GM12878 (cell line): ENCODE results near the gene RPSA. TPM values are rescaled to one million over a fixed set of nuclear protein-coding genes. Genes with fewer than 3 reads are reported as not detected.

Experiments used
- ATAC-seq: fragments of 200-7000 bp; cut with Tn5 transposase; 3 replicates; pipeline ENCODE4 v1.9.1; 2020; ENCODE audit warnings: mild to moderate bottlenecking, moderate library complexity
- BruUV-seq: library from RNA; stranded (reverse); fragments of 400-500 nt; replicated peaks from 2 replicates; lab custom pipeline; 2021; lab: Mats Ljungman, UMichigan
- CTCF ChIA-PET: fragments of 300-600 bp; sonication (Branson Sonifier 250); formaldehyde crosslinking; extraction: SDS; loops from one replicate; lab custom pipeline; 2021; ENCODE audit warnings: inconsistent platforms; lab: Yijun Ruan, JAX
- POLR2A ChIA-PET: fragments of 350-600 bp; formaldehyde crosslinking; extraction: SDS; loops from one replicate; lab custom pipeline; 2021; ENCODE audit warnings: inconsistent platforms; lab: Charles Lee
- RAD21 ChIA-PET: fragments of 300-600 bp; sonication (Branson Sonifier 250); formaldehyde crosslinking; loops from one replicate; lab custom pipeline; 2023; ENCODE audit warnings: antibody characterized with exemption; ENCODE audit not compliant: unreplicated experiment; lab: Charles Lee
- SMC1A ChIA-PET: fragments of 300-600 bp; sonication (Branson Sonifier 250); formaldehyde crosslinking; loops from one replicate; lab custom pipeline; 2023; ENCODE audit not compliant: unreplicated experiment, uncharacterized antibody; lab: Charles Lee
- DNase-seq: peaks from one replicate; pipeline ENCODE4 v3.0.0-alpha.2; 2011; ENCODE audit warnings: low read depth, low spot score
- FAIRE-seq: peaks from 3 replicates; lab custom pipeline; 2011; peaks lifted over from hg19 to GRCh38; lab: Jason Lieb, UNC
- H2AFZ ChIP-seq: 2 replicates; pipeline ENCODE4 v1.6.0; 2011; ENCODE audit warnings: low read depth, low read length, control low read depth; ENCODE audit not compliant: control insufficient read depth
- H3K27ac ChIP-seq: 2 replicates; pipeline ENCODE4 v1.5.1; 2011; ENCODE audit warnings: control low read depth; ENCODE audit not compliant: control insufficient read depth, insufficient read depth
- H3K27me3 ChIP-seq, 2 experiments: replicated peaks in 1 of 2; 2 replicates each; pipeline versions ENCODE4 v1.6.0 to v1.6.1; 2011; ENCODE audit warnings: low read length in 1 of 2; ENCODE audit not compliant: control insufficient read depth in 2 of 2, insufficient read depth in 2 of 2
- H3K36me3 ChIP-seq, 2 experiments: 2 replicates each; pipeline ENCODE4 v1.5.1; 2011; ENCODE audit warnings: low read length in 1 of 2; ENCODE audit not compliant: control insufficient read depth in 2 of 2, insufficient read depth in 2 of 2
- H3K4me1 ChIP-seq: 2 replicates; pipeline ENCODE4 v1.6.1; 2011; ENCODE audit warnings: mild to moderate bottlenecking, low read length, moderate library complexity, mixed read lengths; ENCODE audit not compliant: control insufficient read depth, insufficient read depth
- H3K4me2 ChIP-seq: 2 replicates; pipeline ENCODE4 v1.6.0; 2011; ENCODE audit warnings: control low read depth; ENCODE audit not compliant: control insufficient read depth, insufficient read depth
- H3K4me3 ChIP-seq: fragments of 200-600 bp; sonication (generic); 2 replicates; pipeline ENCODE4 v1.5.1; 2016
- H3K79me2 ChIP-seq: 2 replicates; pipeline ENCODE4 v1.6.0; 2011; ENCODE audit warnings: low read length; ENCODE audit not compliant: control insufficient read depth, insufficient read depth
- H3K9ac ChIP-seq: 2 replicates; pipeline ENCODE4 v1.8.0; 2011; ENCODE audit warnings: low read length, control low read depth, mixed read lengths; ENCODE audit not compliant: control insufficient read depth, insufficient read depth
- H3K9me3 ChIP-seq: replicated peaks from 3 replicates; pipeline ENCODE4 v1.5.1; 2011; ENCODE audit warnings: mild to moderate bottlenecking, low read length; ENCODE audit not compliant: control insufficient read depth, insufficient read depth
- H4K20me1 ChIP-seq: 2 replicates; pipeline ENCODE4 v1.6.0; 2011; ENCODE audit not compliant: control insufficient read depth, insufficient read depth
- ATF7 ChIP-seq: fragments of 450-650 bp; IDR thresholded peaks from 2 replicates; pipeline ENCODE4 v1.6.1; 2016; ENCODE audit warnings: low read depth, mild to moderate bottlenecking
- CHD1 ChIP-seq: IDR thresholded peaks from 2 replicates; pipeline ENCODE4 v1.6.1; 2012; ENCODE audit warnings: low read depth, low read length, improper control_type of control experiment
- CREB1 ChIP-seq: IDR thresholded peaks from 2 replicates; pipeline ENCODE4 v1.6.1; 2012; ENCODE audit warnings: low read depth, mild to moderate bottlenecking, inconsistent platforms
- ESRRA ChIP-seq: IDR thresholded peaks from 2 replicates; pipeline ENCODE4 v1.6.1; 2012; ENCODE audit warnings: mild to moderate bottlenecking, low read length, improper control_type of control experiment
- FOXK2 ChIP-seq: fragments of 450-650 bp; IDR thresholded peaks from 2 replicates; pipeline ENCODE4 v1.6.1; 2017; ENCODE audit warnings: mild to moderate bottlenecking, moderate library complexity
- FOXM1 ChIP-seq: IDR thresholded peaks from 2 replicates; pipeline ENCODE4 v1.6.1; 2012; ENCODE audit warnings: low read depth, mild to moderate bottlenecking, inconsistent platforms, low read length, moderate library complexity
- IKZF2 ChIP-seq, 2 experiments: fragments of 450-650 bp; IDR thresholded peaks; 2 replicates each; pipeline ENCODE4 v1.6.1; 2017; ENCODE audit warnings: mild to moderate bottlenecking in 2 of 2, moderate library complexity in 2 of 2
- IRF5 ChIP-seq: fragments of 450-650 bp; IDR thresholded peaks from 2 replicates; pipeline ENCODE4 v1.6.1; 2017; ENCODE audit warnings: borderline replicate concordance
- MAX ChIP-seq: IDR thresholded peaks from 2 replicates; pipeline ENCODE4 v1.6.1; 2012; ENCODE audit warnings: low read depth, low read length, improper control_type of control experiment
- MEF2A ChIP-seq: IDR thresholded peaks from 2 replicates; pipeline ENCODE4 v1.6.1; 2011; ENCODE audit warnings: low read depth, mild to moderate bottlenecking, low read length, moderate library complexity; ENCODE audit not compliant: insufficient read depth
- MLLT1 ChIP-seq: fragments of 450-650 bp; IDR thresholded peaks from 2 replicates; pipeline ENCODE4 v1.6.1; 2016; ENCODE audit warnings: mild to moderate bottlenecking
- NFXL1 ChIP-seq: fragments of 450-650 bp; IDR thresholded peaks from 2 replicates; pipeline ENCODE4 v1.6.1; 2017; ENCODE audit warnings: antibody characterized with exemption, mild to moderate bottlenecking, borderline replicate concordance
- PML ChIP-seq: IDR thresholded peaks from 2 replicates; pipeline ENCODE4 v1.6.1; 2012; ENCODE audit warnings: low read length, inconsistent platforms
- POLR2A ChIP-seq: IDR thresholded peaks from 2 replicates; pipeline ENCODE4 v1.6.1; 2011; ENCODE audit warnings: low read depth, mild to moderate bottlenecking, low read length
- TCF3 ChIP-seq: IDR thresholded peaks from 2 replicates; pipeline ENCODE4 v1.6.1; 2012; ENCODE audit warnings: low read depth, mild to moderate bottlenecking, low read length, borderline replicate concordance; ENCODE audit not compliant: insufficient read depth
- ZNF622 ChIP-seq: fragments of 450-650 bp; IDR thresholded peaks from 2 replicates; pipeline ENCODE4 v1.6.1; 2017; ENCODE audit warnings: mild to moderate bottlenecking, inconsistent platforms
- ZNF687 ChIP-seq: fragments of 450-650 bp; IDR thresholded peaks from 2 replicates; pipeline ENCODE4 v1.6.1; 2017; ENCODE audit warnings: mild to moderate bottlenecking, moderate library complexity
- WGBS: methylation state at CpG from one replicate; pipeline ENCODE4 v1.1.6; 2016; ENCODE audit warnings: low lambda C conversion rate; ENCODE audit not compliant: insufficient replicate concordance, insufficient coverage; ENCODE audit errors: missing lambda C conversion rate; 5-methylcytosine and 5-hydroxymethylcytosine counted together
- in situ Hi-C: fragments of 300-500 bp; cut with MboI; formaldehyde crosslinking; loops from 9 replicates; pipeline ENCODE4 v1.14.3; 2018; ENCODE audit warnings: mixed read lengths
- intact Hi-C: fragments of 100-400 bp; cut with micrococcal nuclease; formaldehyde crosslinking; loops from one replicate; pipeline ENCODE4 v1.14.2; 2022; ENCODE audit not compliant: unreplicated experiment
- polyA plus RNA-seq, 11 experiments: library from polyadenylated mRNA; depleted of rRNA in 4 of 11; unstranded in 6 of 11; stranded (reverse) in 5 of 11; fragments of >200 nt; fragmentation: Nextera tagmentation in 4 of 11; fragmentation: Illumina TruSeq in 1 of 11; extraction: Ambion mirVana in 4 of 11; extraction: Trizol in 1 of 11; gene quantifications; 1 replicate in 1 of 11; 2 replicates in 10 of 11; pipeline versions ENCODE4 v1.2.1 to v1.2.3, GENCODE V29; 2011 to 2016; ENCODE audit warnings: inconsistent platforms in 2 of 11, missing spikeins in 2 of 11, low read depth in 1 of 11
- total RNA-seq, 4 experiments: library from RNA; depleted of rRNA in 3 of 4; stranded (reverse); fragments of >200 nt in 3 of 4; fragmentation: Illumina TruSeq in 1 of 4; extraction: Trizol in 1 of 4; gene quantifications; 2 replicates each; pipeline versions ENCODE4 v1.2.1 to v1.2.3, GENCODE V29; 2013 to 2021

Gene RPSA
- total and polyA plus RNA-seq, 10 of the 15 experiments (the other 5 are each of a cell fraction or from before 2014, with no cell fraction given): 1,012 to 5,036 (median 3,460) TPM

GRCh38 chr3:39386318-39386717 lies 20.2 kb upstream of the RPSA start (continued):
- TF ChIP-seq TCF3: no peak
- no peak for TF ChIP-seq FOXM1
- no peak for TF ChIP-seq ZNF622
- no peak for TF ChIP-seq NFXL1
- TF ChIP-seq MLLT1: no peak
- TF ChIP-seq ATF7: no peak
- no peak for TF ChIP-seq POLR2A
- TF ChIP-seq IRF5: no peak

- intact Hi-C loops (no loop called here), in situ Hi-C loops (no loop called here)
- no peak for ATAC-seq
- Histone ChIP-seq H3K27ac (peak overlapping the region; percentile 85), H3K79me2 (peaks cover 74% of the 10 kb centered on the region), H2AFZ (no peak overlapping the region), H3K4me1 (peaks cover 24% of the 10 kb centered on the region), H3K9ac (no peak overlapping the region), H3K27me3 (no peaks in the 10 kb centered on the region), H3K4me3 (peak overlapping the region; percentile 12; the same call in 1 of the 2 replicates), H4K20me1 (no peaks in the 10 kb centered on the region), H3K4me2 (peak overlapping the region; percentile 99), H3K9me3 (no peaks in the 10 kb centered on the region), H3K36me3 (peaks cover 17 to 20% of the 10 kb centered on the region in 2 experiments)
- CTCF ChIA-PET: interaction anchor here (1.0 to 4.9 kb wide), 4 partner anchors 19 to 96 kb away, joined by 3 to 55 read pairs (median 18); partner anchors contain the start of gene RPSA
- POLR2A ChIA-PET: interaction anchor here (0.6 to 1.4 kb wide), 4 partner anchors 8 to 21 kb away, joined by 3 to 6 read pairs (median 4); no protein-coding TSS in a partner anchor
- RAD21 ChIA-PET: interaction anchor here (1.0 to 4.2 kb wide), 5 partner anchors 17 to 99 kb away, joined by 3 to 24 read pairs (median 5); partner anchors contain the start of gene RPSA
- no TSS peak for BruUV-seq
- SMC1A ChIA-PET: interaction anchor here (1.2 to 5.4 kb wide), 5 partner anchors 18 to 99 kb away, joined by 3 to 44 read pairs (median 8); partner anchors contain the start of gene RPSA
- no peak for FAIRE-seq
- no peak for DNase-seq
- WGBS: 100% methylated on average over 1 of the region's 1 CpG
- TF ChIP-seq MAX: no peak
- TF ChIP-seq ESRRA: no peak
- TF ChIP-seq NFXL1: no peak
- TF ChIP-seq MEF2A: no peak
- no peak for TF ChIP-seq ZNF687
- TF ChIP-seq FOXK2: no peak
- no peak for TF ChIP-seq PML
- TF ChIP-seq CHD1: no peak
- no peak for TF ChIP-seq IKZF2 (IDR thresholded peaks at IDR 0.05)
- TF ChIP-seq CREB1: no peak
Observed at GRCh38 chr3:39387411-39387975, 19.0 kb upstream of the RPSA start.
